ENCODE results near the gene MRPS25. TPM values are rescaled to one million over a fixed set of nuclear protein-coding genes. Genes with fewer than 3 reads are reported as not detected.

MRPS25 gene
- total and polyA plus RNA-seq, 9 of the 15 experiments (the other 6 are each of a cell fraction or from before 2014, with no cell fraction given) = 34.3 to 129 (median 78.2) TPM

- no peak for TF ChIP-seq ZNF224 (CRISPR knock-in tag; IDR thresholded peaks at IDR 0.05)
- TF ChIP-seq ARNT (IDR thresholded peaks at IDR 0.05) = peak; percentile 70 to 90
- no peak; the same call in 1 of the 2 replicates for TF ChIP-seq ZNF830 (CRISPR knock-in tag; IDR thresholded peaks at IDR 0.05)
- peak; percentile 82 for TF ChIP-seq LEF1 (IDR thresholded peaks at IDR 0.05)
- no peak for TF ChIP-seq ZNF518B (CRISPR knock-in tag; IDR thresholded peaks at IDR 0.05)
- no peak for TF ChIP-seq NUFIP1 (IDR thresholded peaks at IDR 0.05; ENCODE audit: partially characterized antibody)
- TF ChIP-seq MECOM (CRISPR knock-in tag; IDR thresholded peaks at IDR 0.05) = no peak
- TF ChIP-seq SIN3A (IDR thresholded peaks at IDR 0.05; ENCODE audit: borderline replicate concordance in 2 of 2, control insufficient read depth in 1 of 2, low read depth in 2 of 2, low read length in 2 of 2) = peak; percentile 40 to 58; a peak in 2 of 4 replicates
- TF ChIP-seq CHD4 (IDR thresholded peaks at IDR 0.05; ENCODE audit: insufficient read depth, insufficient replicate concordance, low read depth, low read length, poor library complexity, severe bottlenecking) = no peak
- TF ChIP-seq STAT5A (IDR thresholded peaks at IDR 0.05; ENCODE audit: borderline replicate concordance, low read length) = peak; percentile 97
- no peak for TF ChIP-seq SREBF2 (CRISPR knock-in tag; IDR thresholded peaks at IDR 0.05)
- TF ChIP-seq JUND (IDR thresholded peaks at IDR 0.05; ENCODE audit: borderline replicate concordance, low read depth, low read length) = peak; percentile 77
- TF ChIP-seq JUND (tag; IDR thresholded peaks at IDR 0.05; ENCODE audit: borderline replicate concordance, low read depth, low read length) = peak; percentile 43; the same call in 2 of the 3 replicates
- no peak for TF ChIP-seq PCBP1 (IDR thresholded peaks at IDR 0.05; ENCODE audit: low read depth, low read length, poor library complexity, severe bottlenecking)
- TF ChIP-seq NONO (IDR thresholded peaks at IDR 0.05; ENCODE audit: low read depth in 2 of 2, low read length in 1 of 2) = peak in 1 of 2 experiments; percentile 89; a peak in 2 of 4 replicates
- TF ChIP-seq ADNP (tag; IDR thresholded peaks at IDR 0.05) = no peak
- no peak for TF ChIP-seq TFE3 (CRISPR knock-in tag; IDR thresholded peaks at IDR 0.05)
- TF ChIP-seq CHCHD3 (CRISPR knock-in tag; IDR thresholded peaks at IDR 0.05) = no peak
- TF ChIP-seq C11orf30 (IDR thresholded peaks at IDR 0.05; ENCODE audit: low read depth) = no peak
- TF ChIP-seq MCM7 (IDR thresholded peaks at IDR 0.05) = no peak
- TF ChIP-seq RBM17 (IDR thresholded peaks at IDR 0.05; ENCODE audit: borderline replicate concordance, low read depth, low read length) = no peak
These were observed 12.5 kb downstream of the MRPS25 start (continued) for GRCh38 chr3:15052335-15053242.

Measured in K562 (cell line).